Psoas muscle (tissue), 8 donors: ENCODE results near the gene IFIT3. TPM values are rescaled to one million over a fixed set of nuclear protein-coding genes. Genes with fewer than 3 reads are reported as not detected.

ENCODE experiments used
- ATAC-seq, 4 donors: fragments of 200-7000 bp; cut with Tn5 transposase; one replicate each; pipeline ENCODE4 v1.9.1; 2020; ENCODE audit warnings: moderate library complexity in 3 of 4, mild to moderate bottlenecking in 2 of 4
- DNase-seq, 2 donors: peaks; one replicate each; pipeline ENCODE4 v3.0.0-alpha.2; 2020
- H3K27ac ChIP-seq: fragments of 200-600 bp; one replicate; pipeline ENCODE4 v1.8.0; 2022
- H3K27me3 ChIP-seq, 3 donors: fragments of 200-600 bp in 1 of 3; one replicate each; pipeline versions ENCODE4 v1.6.1 to v1.8.0; 2013 to 2022; ENCODE audit warnings: low read length in 2 of 3, mild to moderate bottlenecking in 2 of 3, moderate library complexity in 1 of 3; ENCODE audit not compliant: insufficient read depth in 3 of 3
- H3K36me3 ChIP-seq, 2 donors: fragments of 200-600 bp in 1 of 2; one replicate each; pipeline versions ENCODE4 v1.6.1 to v1.8.0; 2013 to 2022; ENCODE audit warnings: low read depth in 1 of 2, mild to moderate bottlenecking in 1 of 2, moderate library complexity in 1 of 2; ENCODE audit not compliant: insufficient read depth in 1 of 2
- H3K4me1 ChIP-seq: fragments of 200-600 bp; one replicate; pipeline ENCODE4 v1.8.0; 2022
- H3K4me3 ChIP-seq: fragments of 200-600 bp; one replicate; pipeline ENCODE4 v1.8.0; 2022; ENCODE audit warnings: mild to moderate bottlenecking
- H3K9me3 ChIP-seq: fragments of 200-600 bp; one replicate; pipeline ENCODE4 v1.8.0; 2022
- whole genome bisulfite sequencing, 3 donors: extraction: QIAGEN DNeasy Blood & Tissue Kit; methylation state at CpG; one replicate each; pipeline versions ENCODE4 v1.1.6 to v1.1.7; 2013; 5-methylcytosine and 5-hydroxymethylcytosine counted together
- intact Hi-C, 2 donors: fragments of 100-400 bp; cut with DNase I; formaldehyde crosslinking; loops; one replicate each; pipeline versions ENCODE4 v1.11.0 to v1.14.2; 2022
- polyA plus RNA-seq, 3 donors: library from polyadenylated mRNA; stranded (reverse); fragments of 200-250 nt; gene quantifications; one replicate each; pipeline ENCODE4 v1.2.3, GENCODE V29; 2013
- total RNA-seq, 4 donors: library from RNA; stranded (reverse); fragmentation: NEBNext Ultra II Directional in 2 of 4; extraction: Animal tissue kit (Norgen Biotek cat#: 25700) in 2 of 4; gene quantifications; one replicate each; pipeline versions ENCODE4 v1.2.1 to v1.2.4, GENCODE V29; 2021 to 2023
- TF ChIP-seq, protein P1 (sequence below): fragments of 200-600 bp; IDR thresholded peaks from one replicate; pipeline ENCODE4 v1.8.0; 2022; ENCODE audit warnings: antibody characterized with exemption
- donor health status: healthy with polysubstance abuse.
- donor health status: DM: no; HTN: no; CAD: no; lungs with moderate emphysema.
- donor health status: Bipolar disorder and iron deficiency.
- donor health status: healthy.
- donor health status: DM: yes; HTN: yes; CAD: no.
- donor health status: DM: no; HTN: no; CAD: no.
- donor health status: DM: no; HTN: no; CAD: no.
- donor health status: DM: yes; HTN: yes; CAD: no.

The IFIT3 gene
- total and polyA plus RNA-seq, 7 donors: 2.0 to 7.1 (median 4.6) TPM

DNA sequence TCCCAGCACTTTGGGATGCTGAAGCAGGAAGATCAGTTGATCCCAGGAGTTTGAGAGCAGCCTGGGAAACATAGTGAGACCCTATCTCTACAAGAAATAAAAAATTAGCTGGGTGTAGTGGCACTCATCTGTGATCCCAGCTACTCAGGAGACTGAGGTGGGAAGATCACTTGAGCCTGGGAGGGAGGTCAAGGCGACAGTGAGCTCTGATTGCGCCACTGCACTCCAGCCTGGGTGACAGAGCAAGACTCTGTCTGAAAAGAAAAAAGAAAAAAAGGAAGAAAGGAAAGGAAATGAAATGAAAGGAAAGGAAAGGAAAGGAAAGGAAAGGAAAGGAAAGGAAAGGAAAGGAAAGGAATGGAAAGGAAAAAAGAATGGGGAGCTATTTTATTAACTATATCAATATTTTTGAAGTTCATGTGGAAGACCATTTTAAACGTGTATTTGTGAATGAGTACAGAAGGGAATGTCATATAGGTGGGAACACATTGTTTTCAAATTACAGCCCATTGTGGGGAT, 33.0 kb upstream of the IFIT3 start:
- WGBS, 3 donors: 79 to 84% (median 81%) methylated on average over 3 of the region's 3 CpGs
- H3K4me3 ChIP-seq: no peak overlapping the region
- H3K9me3 ChIP-seq: no peaks in the 10 kb centered on the region
- TF ChIP-seq, protein P1, sequence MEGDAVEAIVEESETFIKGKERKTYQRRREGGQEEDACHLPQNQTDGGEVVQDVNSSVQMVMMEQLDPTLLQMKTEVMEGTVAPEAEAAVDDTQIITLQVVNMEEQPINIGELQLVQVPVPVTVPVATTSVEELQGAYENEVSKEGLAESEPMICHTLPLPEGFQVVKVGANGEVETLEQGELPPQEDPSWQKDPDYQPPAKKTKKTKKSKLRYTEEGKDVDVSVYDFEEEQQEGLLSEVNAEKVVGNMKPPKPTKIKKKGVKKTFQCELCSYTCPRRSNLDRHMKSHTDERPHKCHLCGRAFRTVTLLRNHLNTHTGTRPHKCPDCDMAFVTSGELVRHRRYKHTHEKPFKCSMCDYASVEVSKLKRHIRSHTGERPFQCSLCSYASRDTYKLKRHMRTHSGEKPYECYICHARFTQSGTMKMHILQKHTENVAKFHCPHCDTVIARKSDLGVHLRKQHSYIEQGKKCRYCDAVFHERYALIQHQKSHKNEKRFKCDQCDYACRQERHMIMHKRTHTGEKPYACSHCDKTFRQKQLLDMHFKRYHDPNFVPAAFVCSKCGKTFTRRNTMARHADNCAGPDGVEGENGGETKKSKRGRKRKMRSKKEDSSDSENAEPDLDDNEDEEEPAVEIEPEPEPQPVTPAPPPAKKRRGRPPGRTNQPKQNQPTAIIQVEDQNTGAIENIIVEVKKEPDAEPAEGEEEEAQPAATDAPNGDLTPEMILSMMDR: no peak
- H3K36me3 ChIP-seq: no peaks in the 10 kb centered on the region
- peaks cover 24% of the 10 kb centered on the region for H3K4me1 ChIP-seq
- DNase-seq (no peak), ATAC-seq (no peak)
- H3K27ac ChIP-seq: peak overlapping the region; percentile 80
- no peaks in the 10 kb centered on the region for H3K27me3 ChIP-seq
- intact Hi-C loops: loop anchor here (2.0 to 10.0 kb wide), 5 partner anchors 78 to 350 kb away; partner anchors contain the start of genes IFIT1B (in 1 of the 2), IFIT5 (in 1 of the 2) and PANK1 (in 1 of the 2)

DNA sequence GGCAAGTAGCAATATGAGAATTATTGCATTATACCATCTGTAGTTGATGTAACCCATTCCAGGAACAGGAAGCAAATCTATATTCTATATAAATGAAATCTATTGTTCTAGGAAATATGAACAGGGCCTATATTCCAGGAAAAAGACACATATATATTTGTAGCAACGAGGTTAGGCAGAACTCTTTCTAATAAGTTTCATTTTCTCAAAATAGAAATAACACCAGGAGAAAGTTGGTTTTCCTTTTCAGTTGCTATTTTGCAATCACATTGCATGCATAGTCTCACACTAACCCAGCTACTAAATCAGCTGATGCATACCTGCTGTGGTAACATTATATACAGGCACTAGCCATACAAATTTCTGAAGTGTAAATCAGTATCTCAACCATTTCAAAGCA, 32.2 kb upstream of the IFIT3 start:
- ATAC-seq (peak; percentile 82 to 87 (median 84)), DNase-seq (no peak)
- TF ChIP-seq, protein P1: no peak
- Histone ChIP-seq H3K4me1 (peaks cover 24% of the 10 kb centered on the region), H3K9me3 (no peaks in the 10 kb centered on the region), H3K4me3 (peak overlapping the region; percentile 8), H3K27me3 (no peaks in the 10 kb centered on the region), H3K27ac (peak overlapping the region; percentile 80), H3K36me3 (no peaks in the 10 kb centered on the region)
- WGBS, 3 donors: 8 to 22% (median 13%) methylated on average over 1 of the region's 1 CpG
- intact Hi-C loops: loop anchor here (2.0 to 10.0 kb wide), 3 partner anchors 82 to 349 kb away; partner anchors contain the start of genes IFIT1B (in 1 of the 2), IFIT5 (in 1 of the 2) and PANK1 (in 1 of the 2)

DNA sequence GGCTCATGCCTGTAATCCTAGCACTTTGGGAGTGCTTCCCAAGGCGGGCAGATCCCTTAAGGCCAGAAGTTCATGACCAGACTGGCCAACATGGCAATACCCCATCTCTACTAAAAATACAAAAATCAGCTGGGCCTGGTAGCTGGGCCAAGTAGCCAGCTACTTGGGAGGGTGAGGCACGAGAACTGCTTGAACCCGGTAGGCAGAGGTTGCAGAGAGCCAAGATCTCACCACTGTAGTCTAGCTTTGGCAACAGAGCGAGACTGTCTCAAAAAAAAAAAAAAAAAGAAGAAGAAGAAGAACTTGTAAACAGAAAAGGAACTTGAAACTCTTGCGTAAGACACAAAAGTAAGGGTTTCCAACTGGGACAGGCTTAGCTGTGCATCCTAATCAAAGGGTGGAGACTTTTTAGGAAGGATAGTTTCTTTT, 31.6 kb upstream of the IFIT3 start:
- H3K4me1 ChIP-seq: peaks cover 29% of the 10 kb centered on the region
- H3K27ac ChIP-seq: peak overlapping the region; percentile 80
- WGBS, 3 donors: 18 to 29% (median 26%) methylated on average over 5 of the region's 5 CpGs
- TF ChIP-seq, protein P1: no peak
- H3K4me3 ChIP-seq: peak overlapping the region; percentile 40
- H3K36me3 ChIP-seq: no peaks in the 10 kb centered on the region
- peak in 1 of 2 donors; percentile 74 for DNase-seq
- intact Hi-C loops: loop anchor here in 1 of 2 donors (5.0 to 10.0 kb wide), 2 partner anchors 81 to 349 kb away; partner anchors contain the start of genes IFIT1B and PANK1
- no peaks in the 10 kb centered on the region for H3K27me3 ChIP-seq
- no peaks in the 10 kb centered on the region for H3K9me3 ChIP-seq
- ATAC-seq: peak; percentile 80 to 94 (median 90)

DNA sequence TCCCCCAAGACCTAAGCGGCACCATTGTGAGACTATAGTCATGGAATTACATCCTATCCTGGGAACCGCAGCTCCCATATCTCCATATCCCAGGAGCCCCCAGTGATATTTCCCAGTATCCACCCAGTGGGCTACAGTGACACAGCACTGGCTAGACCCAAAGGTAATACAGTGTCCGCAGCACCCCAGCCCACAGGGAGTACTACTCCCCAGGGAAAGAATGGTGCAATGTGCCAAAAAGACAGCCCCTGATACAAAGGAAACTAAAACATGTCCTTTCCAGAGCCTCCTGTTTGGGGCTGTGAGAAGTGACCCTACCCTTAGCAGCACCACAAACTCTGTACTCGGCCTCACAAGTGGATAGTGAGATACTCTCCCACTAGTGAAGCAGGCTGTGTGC, 30.4 kb upstream of the IFIT3 start:
- intact Hi-C loops: loop anchor here in 1 of 2 donors (5.0 to 10.0 kb wide), 2 partner anchors 80 to 347 kb away; partner anchors contain the start of genes IFIT1B and PANK1
- DNase-seq (no peak), ATAC-seq (no peak)
- Histone ChIP-seq H3K27me3 (no peaks in the 10 kb centered on the region), H3K27ac (peak overlapping the region; percentile 80), H3K36me3 (no peaks in the 10 kb centered on the region), H3K9me3 (no peaks in the 10 kb centered on the region), H3K4me3 (no peak overlapping the region), H3K4me1 (peaks cover 32% of the 10 kb centered on the region)
- 95 to 98% (median 96%) methylated on average over 4 of the region's 4 CpGs for WGBS, 3 donors
- TF ChIP-seq, protein P1: no peak
